ENCODE results near the gene PCNX1. TPM values are rescaled to one million over a fixed set of nuclear protein-coding genes. Genes with fewer than 3 reads are reported as not detected.
A peak's percentile ranks its signal among the peaks of the same experiment; 100 is the strongest.

Gene PCNX1
- polyA plus RNA-seq, 3 donors = 7.3 to 26.7 (median 8.1) TPM

DNA sequence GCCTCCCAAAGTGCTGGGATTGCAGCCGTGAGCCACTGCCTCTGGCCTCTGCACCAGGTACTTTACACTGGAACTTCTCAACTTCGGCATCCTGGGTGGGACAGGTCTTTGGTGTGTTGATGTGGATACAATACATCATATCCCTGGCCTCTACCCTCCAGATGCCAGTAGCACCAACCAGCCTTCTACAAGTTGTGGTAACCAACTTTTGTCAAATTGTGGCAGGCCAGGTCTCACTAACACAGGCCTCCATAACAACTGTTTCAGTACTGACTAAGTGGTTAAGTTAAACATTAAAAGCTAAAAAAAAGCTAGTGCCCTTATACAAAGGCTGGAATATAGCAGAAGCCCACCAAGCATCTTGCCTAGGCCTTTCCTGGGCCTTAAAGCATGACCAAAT is 232.9 kb downstream of the PCNX1 start:
- intact Hi-C loops (cut with micrococcal nuclease) = loop anchor here (10.0 kb wide), 2 partner anchors 185 to 275 kb away; partner anchors contain the start of gene SIPA1L1 (in 1 of the 2)

DNA sequence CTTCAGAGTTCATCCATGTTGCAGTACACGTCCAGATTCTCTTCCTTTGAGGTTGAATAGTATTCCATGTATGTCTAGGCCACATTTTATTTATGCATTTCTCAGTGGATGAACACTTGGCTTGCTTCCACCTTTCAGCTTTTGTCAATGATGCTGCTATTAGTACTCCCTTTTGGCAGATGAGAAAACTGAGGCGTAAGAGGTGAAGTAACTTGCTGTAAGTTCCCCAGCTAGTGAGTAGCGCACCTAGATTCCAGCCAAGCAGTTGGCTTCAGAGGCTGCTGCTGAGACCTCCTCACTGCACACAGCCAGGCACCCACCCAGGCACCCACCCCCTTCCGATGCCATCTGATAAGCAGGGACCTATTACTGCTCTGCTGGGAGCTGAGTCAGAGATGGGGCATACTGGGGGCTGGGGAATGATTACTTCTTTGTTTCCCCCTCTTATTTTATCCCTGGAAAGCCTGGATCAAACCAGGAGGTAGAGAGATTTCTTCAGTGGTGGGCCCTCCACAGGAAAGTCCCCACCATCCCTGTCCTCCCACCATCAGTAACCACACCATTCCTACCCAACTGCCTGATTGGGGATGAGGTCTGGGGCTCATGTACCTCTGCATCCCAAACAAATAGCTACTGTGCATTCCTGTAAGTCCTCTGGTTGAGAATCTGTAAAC is 234.6 kb downstream of the PCNX1 start:
- H3K4me1 ChIP-seq (ENCODE audit: control insufficient read depth in 1 of 2, insufficient read depth in 2 of 2, low read length in 2 of 2) = peaks cover 66 to 77% of the 10 kb centered on the region in 2 donors
- no peaks in the 10 kb centered on the region for H3K27me3 ChIP-seq (ENCODE audit: control insufficient read depth in 2 of 2, insufficient read depth in 2 of 2, low read length in 2 of 2)
- intact Hi-C loops (cut with micrococcal nuclease) = loop anchor here (10.0 kb wide), 2 partner anchors 183 to 273 kb away; partner anchors contain the start of gene SIPA1L1 (in 1 of the 2)
- Mint-ChIP-seq H3K4me1 (peaks cover 67% of the 10 kb centered on the region), H3K36me3 (no peaks in the 10 kb centered on the region), H3K27ac (peak overlapping the region; percentile 72 to 92 (median 89)), H3K27me3 (ENCODE audit: low read depth in 3 of 3) (peaks cover 0 to 3% (median 2%) of the 10 kb centered on the region in 3 donors), H3K4me3 (peak overlapping the region in 1 of 2 donors; percentile 53), H3K9me3 (peaks cover 0 to 3% (median 1%) of the 10 kb centered on the region in 7 donors)
- H3K79me2 ChIP-seq (ENCODE audit: insufficient read depth, low read length) = no peaks in the 10 kb centered on the region
- no peaks in the 10 kb centered on the region for H4K20me1 ChIP-seq (ENCODE audit: insufficient read depth, low read length)
- H3K27ac ChIP-seq (ENCODE audit: low read depth in 1 of 2, low read length in 2 of 2) = peak overlapping the region; percentile 37 to 79
- no peaks in the 10 kb centered on the region for H3K36me3 ChIP-seq (replicated peaks in 1 of 2; ENCODE audit: control insufficient read depth in 1 of 2, insufficient read depth in 2 of 2, low read length in 2 of 2)
- no peak for DNase-seq
- H3K9me3 ChIP-seq (replicated peaks in 1 of 2; ENCODE audit: control insufficient read depth in 1 of 2, insufficient read depth in 1 of 2, low read length in 2 of 2) = peaks cover 0 to 2% of the 10 kb centered on the region in 2 donors
- peak overlapping the region in 1 of 3 experiments; percentile 20 for H3K4me3 ChIP-seq (replicated peaks in 1 of 3; ENCODE audit: low read depth in 2 of 3, low read length in 3 of 3)
- 80% methylated on average over 1 of the region's 4 CpGs for WGBS (ENCODE audit: insufficient coverage)
- no peak overlapping the region for H3K9ac ChIP-seq (ENCODE audit: insufficient read depth, low read length, poor library complexity, severe bottlenecking)
- peak overlapping the region; percentile 7 for H2AFZ ChIP-seq (ENCODE audit: insufficient read depth, low read depth, low read length, poor library complexity, severe bottlenecking)
- TF ChIP-seq, protein P1, sequence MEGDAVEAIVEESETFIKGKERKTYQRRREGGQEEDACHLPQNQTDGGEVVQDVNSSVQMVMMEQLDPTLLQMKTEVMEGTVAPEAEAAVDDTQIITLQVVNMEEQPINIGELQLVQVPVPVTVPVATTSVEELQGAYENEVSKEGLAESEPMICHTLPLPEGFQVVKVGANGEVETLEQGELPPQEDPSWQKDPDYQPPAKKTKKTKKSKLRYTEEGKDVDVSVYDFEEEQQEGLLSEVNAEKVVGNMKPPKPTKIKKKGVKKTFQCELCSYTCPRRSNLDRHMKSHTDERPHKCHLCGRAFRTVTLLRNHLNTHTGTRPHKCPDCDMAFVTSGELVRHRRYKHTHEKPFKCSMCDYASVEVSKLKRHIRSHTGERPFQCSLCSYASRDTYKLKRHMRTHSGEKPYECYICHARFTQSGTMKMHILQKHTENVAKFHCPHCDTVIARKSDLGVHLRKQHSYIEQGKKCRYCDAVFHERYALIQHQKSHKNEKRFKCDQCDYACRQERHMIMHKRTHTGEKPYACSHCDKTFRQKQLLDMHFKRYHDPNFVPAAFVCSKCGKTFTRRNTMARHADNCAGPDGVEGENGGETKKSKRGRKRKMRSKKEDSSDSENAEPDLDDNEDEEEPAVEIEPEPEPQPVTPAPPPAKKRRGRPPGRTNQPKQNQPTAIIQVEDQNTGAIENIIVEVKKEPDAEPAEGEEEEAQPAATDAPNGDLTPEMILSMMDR (IDR thresholded peaks at IDR 0.05) = no peak
- peak overlapping the region; percentile 42 for H3K4me2 ChIP-seq (replicated peaks; ENCODE audit: extremely low read depth, low read length, poor library complexity, severe bottlenecking)

More for the DNA sequence above, 232.9 kb downstream of the PCNX1 start:
- no peak for DNase-seq
- Mint-ChIP-seq H3K27me3 (ENCODE audit: low read depth in 3 of 3) (peaks cover 0 to 3% (median 2%) of the 10 kb centered on the region in 3 donors), H3K27ac (peak overlapping the region in 1 of 7 donors; percentile 13), H3K36me3 (no peaks in the 10 kb centered on the region), H3K4me3 (no peak overlapping the region), H3K9me3 (peaks cover 0 to 6% (median 3%) of the 10 kb centered on the region in 7 donors), H3K4me1 (peaks cover 53% of the 10 kb centered on the region)
- peaks cover 0 to 2% of the 10 kb centered on the region in 2 donors for H3K9me3 ChIP-seq (replicated peaks in 1 of 2; ENCODE audit: control insufficient read depth in 1 of 2, insufficient read depth in 1 of 2, low read length in 2 of 2)
- no peaks in the 10 kb centered on the region for H3K79me2 ChIP-seq (ENCODE audit: insufficient read depth, low read length)
- peaks cover 55 to 64% of the 10 kb centered on the region in 2 donors for H3K4me1 ChIP-seq (ENCODE audit: control insufficient read depth in 1 of 2, insufficient read depth in 2 of 2, low read length in 2 of 2)
- no CpG with 5 or more reads among the region's 2 CpGs for WGBS (ENCODE audit: insufficient coverage)
- TF ChIP-seq, protein P1 (IDR thresholded peaks at IDR 0.05) = no peak
- no peaks in the 10 kb centered on the region for H3K27me3 ChIP-seq (ENCODE audit: control insufficient read depth in 2 of 2, insufficient read depth in 2 of 2, low read length in 2 of 2)
- H3K36me3 ChIP-seq (replicated peaks in 1 of 2; ENCODE audit: control insufficient read depth in 1 of 2, insufficient read depth in 2 of 2, low read length in 2 of 2) = no peaks in the 10 kb centered on the region
- H3K27ac ChIP-seq (ENCODE audit: low read depth in 1 of 2, low read length in 2 of 2) = peak overlapping the region in 1 of 2 donors; percentile 79
- no peak overlapping the region for H3K4me2 ChIP-seq (replicated peaks; ENCODE audit: extremely low read depth, low read length, poor library complexity, severe bottlenecking)
- no peak overlapping the region for H3K4me3 ChIP-seq (replicated peaks in 1 of 3; ENCODE audit: low read depth in 2 of 3, low read length in 3 of 3)
- no peaks in the 10 kb centered on the region for H4K20me1 ChIP-seq (ENCODE audit: insufficient read depth, low read length)
- no peak overlapping the region for H2AFZ ChIP-seq (ENCODE audit: insufficient read depth, low read depth, low read length, poor library complexity, severe bottlenecking)
- H3K9ac ChIP-seq (ENCODE audit: insufficient read depth, low read length, poor library complexity, severe bottlenecking) = no peak overlapping the region

All from CD14-positive monocyte (primary cell).